PC-9 (cell line): ENCODE measurements around the gene ZNF488. TPM values are rescaled to one million over a fixed set of nuclear protein-coding genes. Genes with fewer than 3 reads are reported as not detected.

ENCODE experiments used
- BruUV-seq: library from RNA; stranded (reverse); fragments of 400-500 nt; replicated peaks from 2 replicates; lab custom pipeline; 2021; lab: Mats Ljungman, UMichigan
- CTCF ChIA-PET: fragments of 300-600 bp; sonication (Branson Sonifier 250); formaldehyde crosslinking; loops from one replicate; lab custom pipeline; 2022; ENCODE audit warnings: antibody characterized with exemption; lab: Charles Lee
- POLR2A ChIA-PET: fragments of 300-600 bp; sonication (Branson Sonifier 250); formaldehyde crosslinking; loops from one replicate; lab custom pipeline; 2022; ENCODE audit warnings: antibody characterized with exemption; ENCODE audit not compliant: unreplicated experiment; lab: Charles Lee
- DNase-seq, 2 experiments: peaks; one replicate each; pipeline versions ENCODE4 v3.0.0 to v3.0.0-alpha.2; 2015 to 2022; ENCODE audit warnings: mixed read lengths in 1 of 2
- H2AFZ ChIP-seq: fragments of 200-600 bp; sonication (generic); 2 replicates; pipeline ENCODE4 v1.8.1; 2017; ENCODE audit warnings: antibody characterized with exemption
- H3F3A ChIP-seq: fragments of 200-600 bp; sonication (generic); 2 replicates; pipeline ENCODE4 v1.8.1; 2017; ENCODE audit warnings: antibody characterized with exemption, mild to moderate bottlenecking, low read depth; ENCODE audit not compliant: insufficient read depth
- H3K27ac ChIP-seq: fragments of 200-600 bp; sonication (generic); 2 replicates; pipeline ENCODE4 v1.6.1; 2016; ENCODE audit warnings: mixed run types
- H3K27me3 ChIP-seq: fragments of 200-600 bp; sonication (generic); 2 replicates; pipeline ENCODE4 v1.6.1; 2016; ENCODE audit warnings: low read depth, mixed run types; ENCODE audit not compliant: insufficient read depth
- H3K36me3 ChIP-seq: fragments of 200-600 bp; sonication (generic); 2 replicates; pipeline ENCODE4 v1.6.1; 2016; ENCODE audit warnings: low read depth, mixed run types
- H3K4me1 ChIP-seq: fragments of 200-600 bp; sonication (generic); replicated peaks from 2 replicates; pipeline ENCODE4 v1.6.1; 2016; ENCODE audit warnings: mixed run types; ENCODE audit not compliant: insufficient read depth
- H3K4me2 ChIP-seq: fragments of 200-600 bp; sonication (generic); 2 replicates; pipeline ENCODE4 v1.6.1; 2017; ENCODE audit warnings: mixed run types
- H3K4me3 ChIP-seq: fragments of 200-600 bp; sonication (generic); 2 replicates; pipeline ENCODE4 v1.6.1; 2016; ENCODE audit warnings: mixed run types
- H3K79me2 ChIP-seq: fragments of 200-600 bp; sonication (generic); 2 replicates; pipeline ENCODE4 v1.6.1; 2017; ENCODE audit warnings: low read depth, mixed run types
- H3K9me2 ChIP-seq: fragments of 200-600 bp; sonication (generic); 2 replicates; pipeline ENCODE4 v1.8.1; 2017; ENCODE audit warnings: mild to moderate bottlenecking; ENCODE audit not compliant: insufficient read depth
- H3K9me3 ChIP-seq: fragments of 200-600 bp; sonication (generic); 2 replicates; pipeline ENCODE4 v1.8.1; 2016; ENCODE audit warnings: low read depth; ENCODE audit not compliant: insufficient read depth
- H4K20me1 ChIP-seq: fragments of 200-600 bp; sonication (generic); 2 replicates; pipeline ENCODE4 v1.8.1; 2017; ENCODE audit not compliant: insufficient read depth
- CTCF ChIP-seq: fragments of 200-600 bp; sonication (generic); conservative IDR thresholded peaks from 2 replicates; pipeline ENCODE4 v1.6.1; 2017; ENCODE audit warnings: mixed run types, antibody characterized with exemption, mild to moderate bottlenecking, moderate library complexity
- EZH2 ChIP-seq: fragments of 200-600 bp; sonication (generic); IDR thresholded peaks from 2 replicates; pipeline ENCODE4 v1.8.0; 2017; ENCODE audit warnings: antibody characterized with exemption, low read depth
- intact Hi-C: fragments of 100-400 bp; cut with micrococcal nuclease; formaldehyde crosslinking; loops from one replicate; pipeline ENCODE4 v1.10.0; 2022; ENCODE audit not compliant: unreplicated experiment
- total RNA-seq: library from RNA; stranded (reverse); gene quantifications from 2 replicates; pipeline ENCODE4 v1.2.3, GENCODE V29; 2021

The ZNF488 gene
- total RNA-seq, 1 experiment from 2014 or later = 18.1 TPM

GRCh38 chr10:47357131-47357582 lies 26.9 kb downstream of the ZNF488 start:
- no peaks in the 10 kb centered on the region for H4K20me1 ChIP-seq
- H3K9me2 ChIP-seq = no peaks in the 10 kb centered on the region
- BruUV-seq = no TSS peak
- no peak overlapping the region for H3K4me3 ChIP-seq
- no peaks in the 10 kb centered on the region for H3K27me3 ChIP-seq
- peaks cover 14% of the 10 kb centered on the region for H3K4me1 ChIP-seq
- no peaks in the 10 kb centered on the region for H3K36me3 ChIP-seq
- ChIA-PET CTCF (no interaction called here), POLR2A (no interaction called here)
- no peak overlapping the region for H2AFZ ChIP-seq
- TF ChIP-seq CTCF (no peak), EZH2 (no peak)
- no peak overlapping the region for H3K4me2 ChIP-seq
- intact Hi-C loops = no loop called here
- H3K9me3 ChIP-seq = no peaks in the 10 kb centered on the region
- no peak overlapping the region for H3K27ac ChIP-seq
- no peaks in the 10 kb centered on the region for H3K79me2 ChIP-seq
- H3F3A ChIP-seq = peaks cover 14% of the 10 kb centered on the region
- no peak for DNase-seq

- DNase-seq = no peak
- POLR2A ChIA-PET = no interaction called here
- BruUV-seq = no TSS peak
- CTCF ChIA-PET = no interaction called here
- Histone ChIP-seq H3K4me1 (peaks cover 10% of the 10 kb centered on the region), H3K36me3 (no peaks in the 10 kb centered on the region), H4K20me1 (no peaks in the 10 kb centered on the region), H3K9me2 (no peaks in the 10 kb centered on the region), H3F3A (peaks cover 9% of the 10 kb centered on the region), H3K4me2 (no peak overlapping the region), H3K9me3 (no peaks in the 10 kb centered on the region), H3K27ac (no peak overlapping the region), H3K27me3 (no peaks in the 10 kb centered on the region), H2AFZ (no peak overlapping the region), H3K4me3 (no peak overlapping the region), H3K79me2 (no peaks in the 10 kb centered on the region)
- TF ChIP-seq EZH2 (no peak), CTCF (no peak)
- intact Hi-C loops = no loop called here
These were observed 27.4 kb downstream of the ZNF488 start for GRCh38 chr10:47356708-47357107.

GRCh38 chr10:47354900-47355299 lies 29.2 kb downstream of the ZNF488 start:
- DNase-seq = no peak
- Histone ChIP-seq H3K4me2 (no peak overlapping the region), H3K9me2 (no peaks in the 10 kb centered on the region), H3K4me3 (no peak overlapping the region), H3K27me3 (no peaks in the 10 kb centered on the region), H4K20me1 (no peaks in the 10 kb centered on the region), H3K27ac (no peak overlapping the region), H3K79me2 (no peaks in the 10 kb centered on the region), H2AFZ (no peak overlapping the region), H3K9me3 (no peaks in the 10 kb centered on the region), H3F3A (no peaks in the 10 kb centered on the region), H3K4me1 (no peaks in the 10 kb centered on the region), H3K36me3 (no peaks in the 10 kb centered on the region)
- ChIA-PET POLR2A (no interaction called here), CTCF (interaction anchor here (0.7 kb wide), 1 partner anchor 50 kb away, joined by 3 read pairs; no protein-coding TSS in a partner anchor)
- TF ChIP-seq CTCF (no peak), EZH2 (no peak)
- intact Hi-C loops = no loop called here
- no TSS peak for BruUV-seq
